Hematopoietic multipotent progenitor cell treated with erythropoietin and hydrocortisone succinate and interleukin-3 and kit ligand, for 15 days (in vitro differentiated cells): ENCODE results near the gene CNTNAP1.
"Not testable (repeated sequence)": the region's sequence is repeated elsewhere in the genome, so short reads cannot be mapped to it uniquely, and the experiment has no call there.

ENCODE experiments used
- DNase-seq: peaks from one replicate; pipeline ENCODE4 v3.0.0-alpha.2; 2015; ENCODE audit warnings: low spot score

Gene CNTNAP1

GRCh38 chr17:42742916-42743315, 60.6 kb downstream of the CNTNAP1 start:
- not testable (repeated sequence) for DNase-seq

- DNase-seq: peak; percentile 53
Observed at GRCh38 chr17:42743595-42744282, 61.4 kb downstream of the CNTNAP1 start.

- peak; percentile 77 for DNase-seq
Observed at GRCh38 chr17:42744283-42744805, 62.0 kb downstream of the CNTNAP1 start.

- peak; percentile 93 for DNase-seq
Observed at GRCh38 chr17:42744806-42745617, 62.7 kb downstream of the CNTNAP1 start, which contains the start of gene EZH1. EZH1 (minus strand) TSS chr17:42745040; CDS start chr17:42728941, 16,099 bp downstream.

GRCh38 chr17:42748202-42748907, 66.0 kb downstream of the CNTNAP1 start:
- DNase-seq: no peak

- no peak for DNase-seq
Observed at GRCh38 chr17:42748908-42749798, 66.8 kb downstream of the CNTNAP1 start.
